AG10803 (cell line): ENCODE data around the gene MRPS21.

Experiments used
- DNase-seq: peaks from one replicate; pipeline ENCODE4 v3.0.0; 2010; ENCODE audit warnings: low read depth
- H3K4me3 ChIP-seq: 2 replicates; pipeline ENCODE4 v1.5.1; 2011; ENCODE audit warnings: mild to moderate bottlenecking, low read length, control low read depth
- TF ChIP-seq, protein P1 (sequence below): conservative IDR thresholded peaks from 2 replicates; pipeline ENCODE4 v1.5.1; 2011; ENCODE audit warnings: mild to moderate bottlenecking, low read length, control low read depth, inconsistent platforms

MRPS21 gene

DNA sequence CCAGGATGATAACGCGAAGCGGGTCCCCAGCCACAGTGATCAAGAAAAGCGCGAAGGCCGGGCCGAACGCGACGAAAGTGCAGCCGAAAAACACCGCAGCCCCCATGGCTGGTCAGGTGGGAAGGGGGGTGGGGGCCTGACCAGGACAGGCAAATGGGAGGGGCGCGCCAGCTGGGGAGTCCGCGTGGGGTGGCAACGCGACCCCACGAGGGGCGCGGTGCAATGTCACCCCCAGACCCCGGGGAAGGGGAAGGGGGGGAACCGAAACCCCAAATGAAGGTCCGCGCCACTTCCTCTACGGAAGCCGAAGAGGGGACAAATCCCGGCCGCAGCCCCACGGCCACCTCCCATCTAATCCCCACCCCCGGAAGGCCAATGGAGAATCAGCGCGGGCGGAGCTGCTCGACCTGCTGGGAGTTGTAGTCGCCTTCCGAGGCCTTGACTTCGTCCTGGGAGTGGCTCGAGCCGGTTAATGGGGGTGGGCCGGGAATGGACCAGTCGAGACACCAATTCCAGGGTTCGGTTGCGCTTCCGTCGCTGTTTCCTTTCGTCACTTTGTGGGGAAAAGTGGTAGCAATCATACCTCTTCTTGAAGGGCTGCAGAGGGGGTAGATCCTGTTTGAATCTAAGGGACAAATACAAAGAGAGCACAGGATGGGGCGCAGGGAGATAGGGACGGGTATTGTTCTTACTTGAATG lies 24.8 kb upstream of the MRPS21 start, which contains the start of gene APH1A:
Gene APH1A (minus strand): TSS at position 312 of the 699 bp plus-strand sequence. CDS start 206 bp downstream, at position 106.
- TF ChIP-seq, protein P1, sequence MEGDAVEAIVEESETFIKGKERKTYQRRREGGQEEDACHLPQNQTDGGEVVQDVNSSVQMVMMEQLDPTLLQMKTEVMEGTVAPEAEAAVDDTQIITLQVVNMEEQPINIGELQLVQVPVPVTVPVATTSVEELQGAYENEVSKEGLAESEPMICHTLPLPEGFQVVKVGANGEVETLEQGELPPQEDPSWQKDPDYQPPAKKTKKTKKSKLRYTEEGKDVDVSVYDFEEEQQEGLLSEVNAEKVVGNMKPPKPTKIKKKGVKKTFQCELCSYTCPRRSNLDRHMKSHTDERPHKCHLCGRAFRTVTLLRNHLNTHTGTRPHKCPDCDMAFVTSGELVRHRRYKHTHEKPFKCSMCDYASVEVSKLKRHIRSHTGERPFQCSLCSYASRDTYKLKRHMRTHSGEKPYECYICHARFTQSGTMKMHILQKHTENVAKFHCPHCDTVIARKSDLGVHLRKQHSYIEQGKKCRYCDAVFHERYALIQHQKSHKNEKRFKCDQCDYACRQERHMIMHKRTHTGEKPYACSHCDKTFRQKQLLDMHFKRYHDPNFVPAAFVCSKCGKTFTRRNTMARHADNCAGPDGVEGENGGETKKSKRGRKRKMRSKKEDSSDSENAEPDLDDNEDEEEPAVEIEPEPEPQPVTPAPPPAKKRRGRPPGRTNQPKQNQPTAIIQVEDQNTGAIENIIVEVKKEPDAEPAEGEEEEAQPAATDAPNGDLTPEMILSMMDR, result no peak
- DNase-seq, result peak; percentile 96
- H3K4me3 ChIP-seq, result peak within 1 kb of the TSS; percentile 94

DNA sequence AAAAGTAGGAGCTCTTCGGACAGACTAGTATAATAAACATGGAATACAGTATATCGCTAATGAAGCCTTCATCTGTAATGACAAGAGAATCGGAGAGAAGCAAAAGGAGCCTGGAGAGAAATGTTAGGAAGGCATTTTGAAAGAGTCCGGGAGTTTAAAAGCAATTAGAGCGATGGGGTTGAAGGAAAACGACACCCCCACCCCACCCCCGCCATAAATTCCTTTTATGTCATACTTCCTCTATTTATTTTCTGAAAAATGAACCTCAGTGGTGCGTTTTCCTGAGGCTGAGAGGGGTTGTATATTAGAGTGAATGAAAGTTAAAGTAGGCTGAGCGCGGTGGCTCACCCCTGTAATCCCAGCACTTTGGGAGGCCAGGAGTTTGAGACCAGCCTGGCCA lies 24.2 kb upstream of the MRPS21 start:
- TF ChIP-seq, protein P1, result no peak
- DNase-seq, result no peak
- H3K4me3 ChIP-seq, result peak overlapping the region; percentile 94

DNA sequence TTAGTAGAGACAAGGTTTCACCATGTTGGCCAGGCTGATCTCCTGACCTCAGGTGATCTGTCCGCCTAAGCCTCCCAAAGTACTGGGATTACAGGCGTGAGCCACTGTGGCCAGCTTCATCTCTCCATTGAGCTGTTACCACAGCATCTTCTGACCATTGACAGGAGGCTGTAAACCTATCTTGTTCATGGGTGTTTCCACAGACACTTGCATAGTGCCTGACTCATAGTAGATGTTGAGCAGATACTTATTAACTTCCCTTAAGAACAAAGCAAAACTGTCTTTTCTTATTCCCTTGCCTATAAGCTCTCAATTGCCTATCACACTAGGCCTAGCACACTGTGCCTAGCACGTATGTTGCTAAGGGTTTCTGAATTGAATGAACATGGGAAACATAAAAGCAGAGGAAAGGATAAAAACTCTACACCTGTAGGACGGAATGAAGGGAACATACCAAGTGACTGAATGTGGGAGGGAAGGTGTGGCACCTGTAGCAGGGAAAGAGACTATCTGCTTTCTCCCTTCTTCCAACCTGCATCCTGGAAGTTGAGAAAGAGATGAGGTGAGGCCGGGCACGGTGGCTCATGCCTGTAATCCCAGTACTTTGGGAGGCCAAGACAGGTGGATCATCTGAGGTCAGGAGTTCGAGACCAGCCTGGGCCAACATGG lies 22.2 kb upstream of the MRPS21 start:
- DNase-seq, result no peak
- no peak overlapping the region for H3K4me3 ChIP-seq
- TF ChIP-seq, protein P1, result no peak

DNA sequence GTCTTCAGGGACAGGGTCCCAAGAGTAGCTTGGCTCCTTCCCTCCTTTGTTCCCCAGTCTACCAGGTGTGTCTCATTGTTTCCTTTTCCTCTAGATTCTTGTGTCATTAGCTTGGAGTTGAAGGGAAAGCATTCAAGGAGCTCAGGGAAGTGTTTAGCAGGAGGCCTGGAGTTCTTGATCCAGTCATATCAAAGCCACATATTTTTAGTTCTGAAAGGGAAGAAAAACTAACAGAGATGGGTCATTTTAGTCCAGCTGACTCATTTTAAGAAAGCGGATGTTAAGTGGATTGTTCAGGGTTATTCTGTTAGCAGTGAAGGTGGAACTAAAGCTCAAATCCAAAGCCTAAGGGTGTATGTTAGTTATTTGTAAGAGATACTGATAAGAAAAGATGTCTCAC lies 20.4 kb upstream of the MRPS21 start:
- no peak overlapping the region for H3K4me3 ChIP-seq
- TF ChIP-seq, protein P1, result no peak
- DNase-seq, result no peak

DNA sequence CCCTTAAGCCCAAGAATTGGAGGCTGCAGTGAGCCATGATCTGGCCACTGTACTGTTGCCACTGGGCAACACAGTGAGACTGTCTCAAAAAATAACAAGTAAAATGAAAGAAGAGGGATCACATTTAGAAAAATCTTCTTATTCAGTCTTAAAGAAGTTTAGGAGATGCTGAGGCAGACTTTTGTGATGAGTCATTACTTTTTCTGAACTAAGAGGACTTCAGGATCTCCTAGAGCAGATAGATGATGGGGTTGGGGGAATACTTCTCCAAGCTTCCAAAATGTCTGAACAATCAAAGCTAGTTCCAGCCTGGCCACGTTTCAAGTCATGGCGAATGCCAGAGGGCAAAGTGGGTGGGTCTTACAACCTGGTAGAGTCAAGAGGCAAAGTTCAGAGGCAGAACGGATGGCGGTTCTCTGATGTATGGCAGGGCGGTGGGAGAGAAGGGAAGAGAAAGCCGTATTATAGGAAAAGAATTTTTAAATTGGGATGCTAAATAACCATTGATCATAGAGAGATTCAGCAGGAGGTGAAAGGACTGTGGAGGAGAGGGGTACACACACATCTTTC lies 13.4 kb upstream of the MRPS21 start:
- DNase-seq, result no peak
- H3K4me3 ChIP-seq, result no peak overlapping the region
- TF ChIP-seq, protein P1, result no peak

DNA sequence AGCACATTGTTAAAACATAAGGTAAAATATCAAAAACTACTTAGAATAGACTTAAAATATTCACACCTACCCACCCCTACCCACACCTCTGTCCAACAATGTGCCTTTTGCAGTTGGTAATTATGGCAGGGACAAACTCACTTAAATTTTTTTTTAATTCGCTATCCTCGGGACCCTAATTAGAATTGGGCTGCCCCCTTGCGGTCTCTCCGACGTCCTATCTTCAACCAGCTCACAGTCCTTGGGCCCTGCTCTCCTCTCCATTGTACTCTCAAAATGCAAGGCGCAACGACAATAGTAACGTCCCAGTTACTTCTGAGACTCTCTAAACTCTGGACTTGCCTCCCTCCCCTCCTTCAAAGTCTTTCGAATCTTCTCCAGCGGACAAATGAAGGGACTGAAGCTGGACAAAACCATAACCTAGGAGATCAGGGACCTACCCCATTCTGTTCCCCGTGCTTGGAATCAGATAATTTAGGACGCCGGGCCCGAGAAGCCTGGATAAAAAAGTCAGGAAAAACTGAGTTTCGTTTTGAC lies 12.4 kb upstream of the MRPS21 start:
- DNase-seq, result peak; percentile 72
- TF ChIP-seq, protein P1, result peak; percentile 78
- H3K4me3 ChIP-seq, result peak overlapping the region; percentile 82
